HepG2 (cell line): ENCODE results near the gene INO80B. TPM values are rescaled to one million over a fixed set of nuclear protein-coding genes. Genes with fewer than 3 reads are reported as not detected.

ENCODE experiments used
- ARHGAP35 ChIP-seq: sonication (generic); formaldehyde crosslinking; IDR thresholded peaks from 2 replicates; pipeline ENCODE4 v1.9.0; 2022; ENCODE audit warnings: mild to moderate bottlenecking, inconsistent platforms, moderate library complexity, missing genetic modification reagents, borderline replicate concordance
- BATF2 ChIP-seq: sonication (generic); formaldehyde crosslinking; IDR thresholded peaks from 2 replicates; pipeline ENCODE4 v1.8.0; 2022; ENCODE audit warnings: mild to moderate bottlenecking, missing genetic modification reagents, moderate library complexity
- FOXK1 ChIP-seq: sonication (generic); formaldehyde crosslinking; IDR thresholded peaks from 2 replicates; pipeline ENCODE4 v1.4.0; 2020; ENCODE audit warnings: low read depth, missing genetic modification reagents, borderline replicate concordance
- HDAC1 ChIP-seq: sonication (generic); formaldehyde crosslinking; IDR thresholded peaks from 2 replicates; pipeline ENCODE4 v1.5.1; 2020; ENCODE audit warnings: mild to moderate bottlenecking, missing genetic modification reagents
- KMT2A ChIP-seq: sonication (generic); formaldehyde crosslinking; IDR thresholded peaks from 2 replicates; pipeline ENCODE4 v1.4.0; 2020; ENCODE audit warnings: missing genetic modification reagents
- NFKB2 ChIP-seq: sonication (generic); formaldehyde crosslinking; IDR thresholded peaks from 2 replicates; pipeline ENCODE4 v1.4.0; 2020; ENCODE audit warnings: missing genetic modification reagents, borderline replicate concordance
- PBX2 ChIP-seq: IDR thresholded peaks from 2 replicates; pipeline ENCODE4 v1.6.1; 2016; ENCODE audit warnings: control low read depth
- RORA ChIP-seq: sonication (generic); formaldehyde crosslinking; IDR thresholded peaks from 2 replicates; pipeline ENCODE4 v1.5.0; 2020; ENCODE audit warnings: mild to moderate bottlenecking, missing genetic modification reagents, moderate library complexity
- SALL2 ChIP-seq: sonication (generic); formaldehyde crosslinking; IDR thresholded peaks from 2 replicates; pipeline ENCODE4 v1.8.1; 2023; ENCODE audit warnings: mild to moderate bottlenecking, missing genetic modification reagents, inconsistent platforms
- SIX4 ChIP-seq: sonication (generic); formaldehyde crosslinking; IDR thresholded peaks from 2 replicates; pipeline ENCODE4 v1.4.0; 2020; ENCODE audit warnings: missing genetic modification reagents
- SNAPC2 ChIP-seq: sonication (generic); formaldehyde crosslinking; IDR thresholded peaks from 2 replicates; pipeline ENCODE4 v1.8.1; 2022; ENCODE audit warnings: mild to moderate bottlenecking, missing genetic modification reagents
- SP5 ChIP-seq: IDR thresholded peaks from 2 replicates; pipeline ENCODE4 v1.6.1; 2016; ENCODE audit warnings: low read depth, borderline replicate concordance
- SUZ12 ChIP-seq: fragments of 150-350 bp; IDR thresholded peaks from 2 replicates; pipeline ENCODE4 v1.6.1; 2014; ENCODE audit warnings: low read depth, low read length
- ZFP91 ChIP-seq: sonication (generic); formaldehyde crosslinking; IDR thresholded peaks from 2 replicates; pipeline ENCODE4 v1.9.0; 2022; ENCODE audit warnings: missing genetic modification reagents, mild to moderate bottlenecking, borderline replicate concordance
- ZIK1 ChIP-seq: sonication (generic); formaldehyde crosslinking; IDR thresholded peaks from 2 replicates; pipeline ENCODE4 v1.5.0; 2020; ENCODE audit warnings: mild to moderate bottlenecking, low read depth, missing genetic modification reagents, borderline replicate concordance
- ZKSCAN1 ChIP-seq: fragments of 150-350 bp; IDR thresholded peaks from 2 replicates; pipeline ENCODE4 v1.6.1; 2014; ENCODE audit warnings: low read length
- ZKSCAN8 ChIP-seq: IDR thresholded peaks from 2 replicates; pipeline ENCODE4 v1.6.1; 2016; ENCODE audit warnings: borderline replicate concordance, missing genetic modification reagents, missing compliant biosample characterization
- ZNF10 ChIP-seq: sonication (generic); formaldehyde crosslinking; IDR thresholded peaks from 2 replicates; pipeline ENCODE4 v1.4.0; 2020; ENCODE audit warnings: mild to moderate bottlenecking, low read depth, missing genetic modification reagents, borderline replicate concordance
- ZNF136 ChIP-seq: sonication (generic); formaldehyde crosslinking; IDR thresholded peaks from 2 replicates; pipeline ENCODE4 v1.8.1; 2022; ENCODE audit warnings: low read depth, mild to moderate bottlenecking, moderate library complexity, missing genetic modification reagents
- ZNF24 ChIP-seq: fragments of 450-650 bp; IDR thresholded peaks from 2 replicates; pipeline ENCODE4 v1.6.1; 2017; ENCODE audit warnings: antibody characterized with exemption, mild to moderate bottlenecking
- ZNF281 ChIP-seq: sonication (generic); formaldehyde crosslinking; IDR thresholded peaks from 2 replicates; pipeline ENCODE4 v1.4.0; 2020; ENCODE audit warnings: missing genetic modification reagents, borderline replicate concordance
- ZNF3 ChIP-seq: IDR thresholded peaks from 2 replicates; pipeline ENCODE4 v1.7.0; 2017; ENCODE audit warnings: inconsistent platforms
- ZNF549 ChIP-seq: sonication (generic); formaldehyde crosslinking; IDR thresholded peaks from 2 replicates; pipeline ENCODE4 v1.5.0; 2020; ENCODE audit warnings: missing genetic modification reagents
- ZSCAN30 ChIP-seq: sonication (generic); formaldehyde crosslinking; IDR thresholded peaks from 2 replicates; pipeline ENCODE4 v1.5.0; 2020; ENCODE audit warnings: mild to moderate bottlenecking, missing genetic modification reagents
- polyA plus RNA-seq, 8 experiments: library from polyadenylated mRNA; depleted of rRNA in 3 of 8; stranded (reverse) in 7 of 8; unstranded in 1 of 8; fragments of >200 nt; fragmentation: Illumina TruSeq in 4 of 8; extraction: Trizol in 4 of 8; gene quantifications; 2 replicates each; pipeline versions ENCODE4 v1.2.1 to v1.2.3, GENCODE V29; 2011 to 2016; ENCODE audit warnings: low read depth in 4 of 8, missing spikeins in 1 of 8, mixed read lengths in 1 of 8; ENCODE audit not compliant: insufficient read depth in 1 of 8
- total RNA-seq, 5 experiments: library from RNA; depleted of rRNA; stranded (reverse); fragments of >200 nt; fragmentation: Illumina TruSeq; extraction: Trizol; gene quantifications; 2 replicates each; pipeline ENCODE4 v1.2.3, GENCODE V29; 2016; ENCODE audit warnings: low read depth in 1 of 5

The INO80B gene
- total and polyA plus RNA-seq, 2 of the 13 experiments (the other 11 are each of a cell fraction or from before 2014, with no cell fraction given), result 6.2 to 14.5 TPM

- TF ChIP-seq ZNF281 (CRISPR knock-in tag) (no peak), NFKB2 (no peak), ARHGAP35 (CRISPR knock-in tag) (no peak), ZIK1 (0 out of 2 replicates have a peak, but pooled peaks have one; percentile 26), SALL2 (CRISPR knock-in tag) (no peak), ZNF136 (0 out of 2 replicates have a peak, but pooled peaks have one; percentile 2), ZFP91 (CRISPR knock-in tag) (peak; percentile 43; the same call in 1 of the 2 replicates), SUZ12 (no peak), SIX4 (CRISPR knock-in tag) (no peak), FOXK1 (CRISPR knock-in tag) (no peak), PBX2 (CRISPR knock-in tag) (no peak), SP5 (CRISPR knock-in tag) (peak; percentile 79), ZNF24 (no peak), SNAPC2 (CRISPR knock-in tag) (no peak), BATF2 (CRISPR knock-in tag) (no peak), ZNF10 (CRISPR knock-in tag) (no peak), ZKSCAN8 (CRISPR knock-in tag) (no peak), ZSCAN30 (CRISPR knock-in tag) (no peak), ZNF549 (CRISPR knock-in tag) (no peak), ZNF3 (no peak), ZKSCAN1 (no peak), KMT2A (CRISPR knock-in tag) (no peak), RORA (CRISPR knock-in tag) (no peak), HDAC1 (CRISPR knock-in tag) (peak; percentile 66; the same call in 1 of the 2 replicates)
Measured at GRCh38 chr2:74413001-74413698, 41.7 kb upstream of the INO80B start (continued).
